SJSA1 (cell line): ENCODE measurements around the gene RNF141. TPM values are rescaled to one million over a fixed set of nuclear protein-coding genes. Genes with fewer than 3 reads are reported as not detected.

Experiments
- total RNA-seq: library from RNA; depleted of rRNA; stranded (reverse); fragments of >200 nt; shearing (Covaris generic); gene quantifications from 2 replicates; pipeline ENCODE4 v1.2.3, GENCODE V29; 2014; rRNA removed

RNF141 gene
- total RNA-seq, 1 experiment from 2014 or later: 23.5 TPM

Other genes starting within 250 kb of the RNF141 start
- gene SBF2, start 247.0 kb downstream of the RNF141 start, total RNA-seq: 19.9 and 29.7 TPM in 2 replicates
- gene ADM, start 236.1 kb downstream of the RNF141 start, total RNA-seq: 6.2 and 9.2 TPM in 2 replicates
- gene AMPD3, start 85.9 kb downstream of the RNF141 start, total RNA-seq: 0.75 and 1.5 TPM in 2 replicates
- gene LYVE1, start 27.5 kb upstream of the RNF141 start, total RNA-seq: not detected in 2 replicates
- gene IRAG1, start 152.6 kb upstream of the RNF141 start, total RNA-seq: 3.8 and 4.6 TPM in 2 replicates
- gene CTR9, start 210.1 kb upstream of the RNF141 start, total RNA-seq: 22.4 and 30.7 TPM in 2 replicates